Testis (tissue), 2 donors: ENCODE measurements around the gene TWIST2.

Experiments
- CTCF ChIP-seq, 3 experiments: fragments of 450-650 bp in 2 of 3; fragments of 200-600 bp in 1 of 3; sonication (generic) in 1 of 3; IDR thresholded peaks; one replicate each; pipeline ENCODE4 v1.5.1; 2016 to 2019; ENCODE audit warnings: antibody characterized with exemption in 3 of 3, mild to moderate bottlenecking in 2 of 3, moderate library complexity in 1 of 3
- POLR2A ChIP-seq: fragments of 450-650 bp; IDR thresholded peaks from one replicate; pipeline ENCODE4 v1.6.1; 2017; ENCODE audit warnings: antibody characterized with exemption, mild to moderate bottlenecking, moderate library complexity

GRCh38 chr2:238922435-238922834 is 74.5 kb downstream of the TWIST2 start:
- TF ChIP-seq CTCF (IDR thresholded peaks at IDR 0.05) (no peak), POLR2A (no peak)
